SK-N-SH (cell line): Measurements from ENCODE around the gene FANCI. TPM values are rescaled to one million over a fixed set of nuclear protein-coding genes. Genes with fewer than 3 reads are reported as not detected.

Experiments used
- CTCF ChIA-PET: fragments of 300-600, 350-600 bp; formaldehyde crosslinking; extraction: SDS; loops from one replicate; lab custom pipeline; 2021; lab: Yijun Ruan, JAX
- POLR2A ChIA-PET: fragments of 350-600 bp; sonication (Branson Sonifier 250); formaldehyde crosslinking; extraction: SDS; loops from one replicate; lab custom pipeline; 2020; ENCODE audit warnings: antibody characterized with exemption, inconsistent platforms; lab: Yijun Ruan, JAX
- DNase-seq: peaks from one replicate; pipeline ENCODE4 v3.0.0; 2012
- H2AFZ ChIP-seq: fragments of 200-600 bp; sonication (generic); 2 replicates; pipeline ENCODE4 v1.8.1; 2016; ENCODE audit warnings: antibody characterized with exemption, mild to moderate bottlenecking, low read depth
- H3F3A ChIP-seq: fragments of 200-600 bp; sonication (generic); replicated peaks from 2 replicates; pipeline ENCODE3; 2016; ENCODE audit warnings: antibody characterized with exemption, mild to moderate bottlenecking; ENCODE audit not compliant: insufficient read depth
- H3K27ac ChIP-seq, 2 experiments: fragments of 200-500 bp in 1 of 2; fragments of 200-600 bp in 1 of 2; sonication (Bioruptor generic) in 1 of 2; sonication (generic), shearing (Covaris generic) in 1 of 2; 2 replicates each; pipeline versions ENCODE4 v1.5.1 to v1.6.1; 2014 to 2016; ENCODE audit warnings: low read depth in 2 of 2, inconsistent platforms in 1 of 2, low read length in 1 of 2, mild to moderate bottlenecking in 1 of 2, mixed read lengths in 1 of 2
- H3K27me3 ChIP-seq: fragments of 200-600 bp; sonication (generic), shearing (Covaris generic); 2 replicates; pipeline ENCODE4 v1.6.1; 2016; ENCODE audit warnings: mixed run types; ENCODE audit not compliant: insufficient read depth
- H3K36me3 ChIP-seq, 2 experiments: fragments of 200-500 bp in 1 of 2; fragments of 200-600 bp in 1 of 2; sonication (Bioruptor generic) in 1 of 2; sonication (generic) in 1 of 2; replicated peaks in 1 of 2; 2 replicates each; pipeline versions ENCODE3 to v1.5.1; 2014 to 2016; ENCODE audit warnings: low read length in 1 of 2, mild to moderate bottlenecking in 1 of 2; ENCODE audit not compliant: insufficient read depth in 2 of 2, control insufficient read depth in 1 of 2
- H3K4me1 ChIP-seq, 2 experiments: fragments of 200-500 bp in 1 of 2; fragments of 200-600 bp in 1 of 2; sonication (Bioruptor generic) in 1 of 2; sonication (generic), shearing (Covaris generic) in 1 of 2; 2 replicates each; pipeline versions ENCODE4 v1.5.1 to v1.6.1; 2014 to 2016; ENCODE audit warnings: low read depth in 1 of 2, low read length in 1 of 2, mixed run types in 1 of 2; ENCODE audit not compliant: insufficient read depth in 2 of 2, control insufficient read depth in 1 of 2
- H3K4me2 ChIP-seq: fragments of 200-600 bp; sonication (generic), shearing (Covaris generic); 2 replicates; pipeline ENCODE4 v1.6.1; 2017; ENCODE audit warnings: mixed run types
- H3K4me3 ChIP-seq, 2 experiments: fragments of 200-500 bp in 1 of 2; fragments of 200-600 bp in 1 of 2; sonication (Bioruptor generic) in 1 of 2; sonication (generic), shearing (Covaris generic) in 1 of 2; 2 replicates each; pipeline versions ENCODE4 v1.5.1 to v1.8.1; 2014 to 2016; ENCODE audit warnings: low read depth in 2 of 2, inconsistent platforms in 1 of 2, low read length in 1 of 2, mild to moderate bottlenecking in 1 of 2, mixed read lengths in 1 of 2, moderate library complexity in 1 of 2
- H3K79me2 ChIP-seq: fragments of 200-600 bp; sonication (generic); 2 replicates; pipeline ENCODE4 v1.8.1; 2017; ENCODE audit warnings: mild to moderate bottlenecking; ENCODE audit not compliant: insufficient read depth
- H3K9ac ChIP-seq: fragments of 200-600 bp; sonication (generic); 2 replicates; pipeline ENCODE4 v1.6.1; 2017; ENCODE audit warnings: mixed run types
- H3K9me2 ChIP-seq: fragments of 200-600 bp; sonication (generic); 2 replicates; pipeline ENCODE4 v1.6.1; 2017; ENCODE audit warnings: mixed run types
- H3K9me3 ChIP-seq: fragments of 200-600 bp; sonication (generic); 2 replicates; pipeline ENCODE4 v1.6.1; 2017; ENCODE audit warnings: mixed run types, mild to moderate bottlenecking, moderate library complexity
- H4K20me1 ChIP-seq: fragments of 200-600 bp; sonication (generic); 2 replicates; pipeline ENCODE4 v1.6.1; 2017; ENCODE audit warnings: mild to moderate bottlenecking, mixed run types; ENCODE audit not compliant: insufficient read depth
- EZH2phosphoT487 ChIP-seq: fragments of 200-600 bp; sonication (generic); IDR thresholded peaks from 2 replicates; pipeline ENCODE4 v1.6.1; 2017; ENCODE audit warnings: low read depth, mixed run types, mild to moderate bottlenecking, antibody characterized with exemption, moderate library complexity, borderline replicate concordance
- FOSL2 ChIP-seq: IDR thresholded peaks from 2 replicates; pipeline ENCODE4 v1.4.0; 2012; ENCODE audit warnings: low read depth, mild to moderate bottlenecking, moderate library complexity, borderline replicate concordance
- FOXJ3 ChIP-seq: sonication (generic); formaldehyde crosslinking; IDR thresholded peaks from 2 replicates; pipeline ENCODE4 v1.5.1; 2020; ENCODE audit warnings: mild to moderate bottlenecking, missing genetic modification reagents
- GATA2 ChIP-seq: sonication (generic); formaldehyde crosslinking; IDR thresholded peaks from 2 replicates; pipeline ENCODE4 v1.5.0; 2020; ENCODE audit warnings: mild to moderate bottlenecking, missing genetic modification reagents
- MEF2A ChIP-seq: IDR thresholded peaks from 2 replicates; pipeline ENCODE4 v1.4.0; 2012; ENCODE audit warnings: low read depth, borderline replicate concordance
- NFIC ChIP-seq: IDR thresholded peaks from 2 replicates; pipeline ENCODE4 v1.4.0; 2012; ENCODE audit warnings: borderline replicate concordance
- NRF1 ChIP-seq: IDR thresholded peaks from 2 replicates; pipeline ENCODE4 v1.6.1; 2012; ENCODE audit warnings: low read depth, mild to moderate bottlenecking, low read length
- RAD21 ChIP-seq: IDR thresholded peaks from 2 replicates; pipeline ENCODE4 v1.6.1; 2012; ENCODE audit warnings: mild to moderate bottlenecking, low read length
- RXRA ChIP-seq: IDR thresholded peaks from 2 replicates; pipeline ENCODE4 v1.4.0; 2012; ENCODE audit warnings: low read depth, mild to moderate bottlenecking, borderline replicate concordance
- SIN3A ChIP-seq: IDR thresholded peaks from 2 replicates; pipeline ENCODE4 v1.6.1; 2012; ENCODE audit warnings: low read depth, mild to moderate bottlenecking, low read length, moderate library complexity, borderline replicate concordance
- SMC3 ChIP-seq: IDR thresholded peaks from 2 replicates; pipeline ENCODE4 v1.6.1; 2012; ENCODE audit warnings: low read depth, low read length, improper control_type of control experiment
- TCF12 ChIP-seq: IDR thresholded peaks from 2 replicates; pipeline ENCODE4 v1.4.0; 2012
- TEAD4 ChIP-seq: IDR thresholded peaks from 2 replicates; pipeline ENCODE4 v1.4.0; 2012; ENCODE audit warnings: mild to moderate bottlenecking, borderline replicate concordance; ENCODE audit not compliant: insufficient read depth
- YY1 ChIP-seq: IDR thresholded peaks from 2 replicates; pipeline ENCODE4 v1.4.0; 2012; ENCODE audit warnings: low read depth, mild to moderate bottlenecking
- WGBS: methylation state at CpG from one replicate; pipeline ENCODE4 v1.1.6; 2017; ENCODE audit warnings: low lambda C conversion rate; 5-methylcytosine and 5-hydroxymethylcytosine counted together
- polyA plus RNA-seq, 3 experiments: library from polyadenylated mRNA; depleted of rRNA; stranded (reverse); fragments of >200 nt; gene quantifications; 2 replicates each; pipeline ENCODE4 v1.2.3, GENCODE V29; 2012
- TF ChIP-seq, protein P1 (sequence below): fragments of 200-600 bp; sonication (generic); IDR thresholded peaks from 2 replicates; pipeline ENCODE4 v1.6.1; 2017; ENCODE audit warnings: antibody characterized with exemption, mild to moderate bottlenecking, moderate library complexity
- TF ChIP-seq, protein P2 (sequence below): fragments of 150-350 bp; IDR thresholded peaks from 2 replicates; pipeline ENCODE4 v1.6.1; 2017; ENCODE audit warnings: antibody characterized with exemption, low read length, low read depth, borderline replicate concordance
- TF ChIP-seq, protein P3 (sequence below): IDR thresholded peaks from 2 replicates; pipeline ENCODE4 v1.4.0; 2012; ENCODE audit warnings: low read depth, borderline replicate concordance

The FANCI gene
- polyA plus RNA-seq, 1 of the 3 experiments (the other 2 are of a cell fraction), result 13.2 TPM

DNA sequence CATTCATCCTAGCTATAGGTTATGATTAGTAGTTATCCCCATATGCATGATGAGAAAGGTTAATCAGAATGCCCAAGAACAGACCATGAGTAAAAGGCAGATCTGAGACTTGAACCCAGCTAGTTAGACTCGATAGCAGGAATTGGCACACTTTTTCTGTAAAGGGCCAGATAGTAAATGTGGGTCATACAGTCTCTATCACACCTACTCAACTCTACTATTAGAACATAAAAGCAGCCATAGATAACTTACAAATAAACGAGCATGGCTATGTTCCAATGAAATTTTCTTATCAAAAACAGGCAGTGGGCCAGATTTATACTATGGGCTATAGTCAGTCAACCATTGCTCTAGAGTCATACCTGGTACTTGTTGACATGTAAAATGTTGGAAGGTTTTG, 66.2 kb downstream of the FANCI start:
- peaks cover 30% of the 10 kb centered on the region for H3F3A ChIP-seq
- H3K4me3 ChIP-seq, result no peak overlapping the region
- no peaks in the 10 kb centered on the region for H3K9me3 ChIP-seq
- ChIA-PET POLR2A (no interaction called here), CTCF (interaction anchor here (0.5 to 1.7 kb wide), 2 partner anchors 26 to 103 kb away, joined by 3 to 5 read pairs; no protein-coding TSS in a partner anchor)
- H3K79me2 ChIP-seq, result no peaks in the 10 kb centered on the region
- H3K27me3 ChIP-seq, result no peaks in the 10 kb centered on the region
- no peak overlapping the region for H3K27ac ChIP-seq
- WGBS, result 81% methylated on average over 2 of the region's 2 CpGs
- H2AFZ ChIP-seq, result no peak overlapping the region
- H4K20me1 ChIP-seq, result no peaks in the 10 kb centered on the region
- peaks cover 10 to 47% of the 10 kb centered on the region in 2 experiments for H3K36me3 ChIP-seq
- no peak overlapping the region for H3K9ac ChIP-seq
- H3K4me2 ChIP-seq, result no peak overlapping the region
- no peaks in the 10 kb centered on the region for H3K9me2 ChIP-seq
- peaks cover 0 to 17% of the 10 kb centered on the region in 2 experiments; a peak in 2 of 4 replicates for H3K4me1 ChIP-seq
- TF ChIP-seq EZH2phosphoT487, result no peak
- TF ChIP-seq, protein P1, sequence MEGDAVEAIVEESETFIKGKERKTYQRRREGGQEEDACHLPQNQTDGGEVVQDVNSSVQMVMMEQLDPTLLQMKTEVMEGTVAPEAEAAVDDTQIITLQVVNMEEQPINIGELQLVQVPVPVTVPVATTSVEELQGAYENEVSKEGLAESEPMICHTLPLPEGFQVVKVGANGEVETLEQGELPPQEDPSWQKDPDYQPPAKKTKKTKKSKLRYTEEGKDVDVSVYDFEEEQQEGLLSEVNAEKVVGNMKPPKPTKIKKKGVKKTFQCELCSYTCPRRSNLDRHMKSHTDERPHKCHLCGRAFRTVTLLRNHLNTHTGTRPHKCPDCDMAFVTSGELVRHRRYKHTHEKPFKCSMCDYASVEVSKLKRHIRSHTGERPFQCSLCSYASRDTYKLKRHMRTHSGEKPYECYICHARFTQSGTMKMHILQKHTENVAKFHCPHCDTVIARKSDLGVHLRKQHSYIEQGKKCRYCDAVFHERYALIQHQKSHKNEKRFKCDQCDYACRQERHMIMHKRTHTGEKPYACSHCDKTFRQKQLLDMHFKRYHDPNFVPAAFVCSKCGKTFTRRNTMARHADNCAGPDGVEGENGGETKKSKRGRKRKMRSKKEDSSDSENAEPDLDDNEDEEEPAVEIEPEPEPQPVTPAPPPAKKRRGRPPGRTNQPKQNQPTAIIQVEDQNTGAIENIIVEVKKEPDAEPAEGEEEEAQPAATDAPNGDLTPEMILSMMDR, result no peak
- TF ChIP-seq TEAD4, result no peak
- no peak for TF ChIP-seq SMC3
- TF ChIP-seq YY1, result no peak
- TF ChIP-seq NFIC, result no peak
- TF ChIP-seq, protein P2, sequence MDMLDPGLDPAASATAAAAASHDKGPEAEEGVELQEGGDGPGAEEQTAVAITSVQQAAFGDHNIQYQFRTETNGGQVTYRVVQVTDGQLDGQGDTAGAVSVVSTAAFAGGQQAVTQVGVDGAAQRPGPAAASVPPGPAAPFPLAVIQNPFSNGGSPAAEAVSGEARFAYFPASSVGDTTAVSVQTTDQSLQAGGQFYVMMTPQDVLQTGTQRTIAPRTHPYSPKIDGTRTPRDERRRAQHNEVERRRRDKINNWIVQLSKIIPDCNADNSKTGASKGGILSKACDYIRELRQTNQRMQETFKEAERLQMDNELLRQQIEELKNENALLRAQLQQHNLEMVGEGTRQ, result no peak
- TF ChIP-seq, protein P3, sequence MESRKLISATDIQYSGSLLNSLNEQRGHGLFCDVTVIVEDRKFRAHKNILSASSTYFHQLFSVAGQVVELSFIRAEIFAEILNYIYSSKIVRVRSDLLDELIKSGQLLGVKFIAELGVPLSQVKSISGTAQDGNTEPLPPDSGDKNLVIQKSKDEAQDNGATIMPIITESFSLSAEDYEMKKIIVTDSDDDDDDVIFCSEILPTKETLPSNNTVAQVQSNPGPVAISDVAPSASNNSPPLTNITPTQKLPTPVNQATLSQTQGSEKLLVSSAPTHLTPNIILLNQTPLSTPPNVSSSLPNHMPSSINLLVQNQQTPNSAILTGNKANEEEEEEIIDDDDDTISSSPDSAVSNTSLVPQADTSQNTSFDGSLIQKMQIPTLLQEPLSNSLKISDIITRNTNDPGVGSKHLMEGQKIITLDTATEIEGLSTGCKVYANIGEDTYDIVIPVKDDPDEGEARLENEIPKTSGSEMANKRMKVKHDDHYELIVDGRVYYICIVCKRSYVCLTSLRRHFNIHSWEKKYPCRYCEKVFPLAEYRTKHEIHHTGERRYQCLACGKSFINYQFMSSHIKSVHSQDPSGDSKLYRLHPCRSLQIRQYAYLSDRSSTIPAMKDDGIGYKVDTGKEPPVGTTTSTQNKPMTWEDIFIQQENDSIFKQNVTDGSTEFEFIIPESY, result no peak
- TF ChIP-seq SIN3A, result no peak
- no peak for TF ChIP-seq MEF2A
- no peak for TF ChIP-seq FOSL2
- TF ChIP-seq FOXJ3 (CRISPR knock-in tag), result no peak
- TF ChIP-seq RAD21, result no peak
- TF ChIP-seq TCF12, result no peak
- TF ChIP-seq NRF1, result no peak
- TF ChIP-seq RXRA, result no peak
- TF ChIP-seq GATA2, result no peak
- no peak for DNase-seq
